SK-N-SH (cell line): ENCODE measurements around the gene NCLN. TPM values are rescaled to one million over a fixed set of nuclear protein-coding genes. Genes with fewer than 3 reads are reported as not detected.
"Not testable (repeated sequence)": the region's sequence is repeated elsewhere in the genome, so short reads cannot be mapped to it uniquely, and the experiment has no call there.

ENCODE experiments used
- CTCF ChIA-PET: fragments of 300-600, 350-600 bp; formaldehyde crosslinking; extraction: SDS; loops from one replicate; lab custom pipeline; 2021; lab: Yijun Ruan, JAX
- POLR2A ChIA-PET: fragments of 350-600 bp; sonication (Branson Sonifier 250); formaldehyde crosslinking; extraction: SDS; loops from one replicate; lab custom pipeline; 2020; ENCODE audit warnings: antibody characterized with exemption, inconsistent platforms; lab: Yijun Ruan, JAX
- DNase-seq: peaks from one replicate; pipeline ENCODE4 v3.0.0; 2012
- H2AFZ ChIP-seq: fragments of 200-600 bp; sonication (generic); 2 replicates; pipeline ENCODE4 v1.8.1; 2016; ENCODE audit warnings: antibody characterized with exemption, mild to moderate bottlenecking, low read depth
- H3F3A ChIP-seq: fragments of 200-600 bp; sonication (generic); replicated peaks from 2 replicates; pipeline ENCODE3; 2016; ENCODE audit warnings: antibody characterized with exemption, mild to moderate bottlenecking; ENCODE audit not compliant: insufficient read depth
- H3K27ac ChIP-seq, 2 experiments: fragments of 200-500 bp in 1 of 2; fragments of 200-600 bp in 1 of 2; sonication (Bioruptor generic) in 1 of 2; sonication (generic), shearing (Covaris generic) in 1 of 2; 2 replicates each; pipeline versions ENCODE4 v1.5.1 to v1.6.1; 2014 to 2016; ENCODE audit warnings: low read depth in 2 of 2, inconsistent platforms in 1 of 2, low read length in 1 of 2, mild to moderate bottlenecking in 1 of 2, mixed read lengths in 1 of 2
- H3K27me3 ChIP-seq: fragments of 200-600 bp; sonication (generic), shearing (Covaris generic); 2 replicates; pipeline ENCODE4 v1.6.1; 2016; ENCODE audit warnings: mixed run types; ENCODE audit not compliant: insufficient read depth
- H3K36me3 ChIP-seq, 2 experiments: fragments of 200-500 bp in 1 of 2; fragments of 200-600 bp in 1 of 2; sonication (Bioruptor generic) in 1 of 2; sonication (generic) in 1 of 2; replicated peaks in 1 of 2; 2 replicates each; pipeline versions ENCODE3 to v1.5.1; 2014 to 2016; ENCODE audit warnings: low read length in 1 of 2, mild to moderate bottlenecking in 1 of 2; ENCODE audit not compliant: insufficient read depth in 2 of 2, control insufficient read depth in 1 of 2
- H3K4me1 ChIP-seq, 2 experiments: fragments of 200-500 bp in 1 of 2; fragments of 200-600 bp in 1 of 2; sonication (Bioruptor generic) in 1 of 2; sonication (generic), shearing (Covaris generic) in 1 of 2; 2 replicates each; pipeline versions ENCODE4 v1.5.1 to v1.6.1; 2014 to 2016; ENCODE audit warnings: low read depth in 1 of 2, low read length in 1 of 2, mixed run types in 1 of 2; ENCODE audit not compliant: insufficient read depth in 2 of 2, control insufficient read depth in 1 of 2
- H3K4me2 ChIP-seq: fragments of 200-600 bp; sonication (generic), shearing (Covaris generic); 2 replicates; pipeline ENCODE4 v1.6.1; 2017; ENCODE audit warnings: mixed run types
- H3K4me3 ChIP-seq, 2 experiments: fragments of 200-500 bp in 1 of 2; fragments of 200-600 bp in 1 of 2; sonication (Bioruptor generic) in 1 of 2; sonication (generic), shearing (Covaris generic) in 1 of 2; 2 replicates each; pipeline versions ENCODE4 v1.5.1 to v1.8.1; 2014 to 2016; ENCODE audit warnings: low read depth in 2 of 2, inconsistent platforms in 1 of 2, low read length in 1 of 2, mild to moderate bottlenecking in 1 of 2, mixed read lengths in 1 of 2, moderate library complexity in 1 of 2
- H3K79me2 ChIP-seq: fragments of 200-600 bp; sonication (generic); 2 replicates; pipeline ENCODE4 v1.8.1; 2017; ENCODE audit warnings: mild to moderate bottlenecking; ENCODE audit not compliant: insufficient read depth
- H3K9ac ChIP-seq: fragments of 200-600 bp; sonication (generic); 2 replicates; pipeline ENCODE4 v1.6.1; 2017; ENCODE audit warnings: mixed run types
- H3K9me2 ChIP-seq: fragments of 200-600 bp; sonication (generic); 2 replicates; pipeline ENCODE4 v1.6.1; 2017; ENCODE audit warnings: mixed run types
- H3K9me3 ChIP-seq: fragments of 200-600 bp; sonication (generic); 2 replicates; pipeline ENCODE4 v1.6.1; 2017; ENCODE audit warnings: mixed run types, mild to moderate bottlenecking, moderate library complexity
- H4K20me1 ChIP-seq: fragments of 200-600 bp; sonication (generic); 2 replicates; pipeline ENCODE4 v1.6.1; 2017; ENCODE audit warnings: mild to moderate bottlenecking, mixed run types; ENCODE audit not compliant: insufficient read depth
- CTCF ChIP-seq: fragments of 200-600 bp; sonication (generic); IDR thresholded peaks from 2 replicates; pipeline ENCODE4 v1.6.1; 2017; ENCODE audit warnings: antibody characterized with exemption, mild to moderate bottlenecking, moderate library complexity
- EP300 ChIP-seq, 2 experiments: IDR thresholded peaks; 2 replicates each; pipeline versions ENCODE4 v1.4.0 to v1.6.1; 2012; ENCODE audit warnings: borderline replicate concordance in 1 of 2, low read depth in 1 of 2, low read length in 1 of 2
- FOSL2 ChIP-seq: IDR thresholded peaks from 2 replicates; pipeline ENCODE4 v1.4.0; 2012; ENCODE audit warnings: low read depth, mild to moderate bottlenecking, moderate library complexity, borderline replicate concordance
- FOXJ3 ChIP-seq: sonication (generic); formaldehyde crosslinking; IDR thresholded peaks from 2 replicates; pipeline ENCODE4 v1.5.1; 2020; ENCODE audit warnings: mild to moderate bottlenecking, missing genetic modification reagents
- GATA2 ChIP-seq: sonication (generic); formaldehyde crosslinking; IDR thresholded peaks from 2 replicates; pipeline ENCODE4 v1.5.0; 2020; ENCODE audit warnings: mild to moderate bottlenecking, missing genetic modification reagents
- JUND ChIP-seq: IDR thresholded peaks from 2 replicates; pipeline ENCODE4 v1.4.0; 2012
- NFIC ChIP-seq: IDR thresholded peaks from 2 replicates; pipeline ENCODE4 v1.4.0; 2012; ENCODE audit warnings: borderline replicate concordance
- NRF1 ChIP-seq: IDR thresholded peaks from 2 replicates; pipeline ENCODE4 v1.6.1; 2012; ENCODE audit warnings: low read depth, mild to moderate bottlenecking, low read length
- RFX5 ChIP-seq: IDR thresholded peaks from 2 replicates; pipeline ENCODE4 v1.6.1; 2012; ENCODE audit warnings: mild to moderate bottlenecking, improper control_type of control experiment, low read length
- SIN3A ChIP-seq: IDR thresholded peaks from 2 replicates; pipeline ENCODE4 v1.6.1; 2012; ENCODE audit warnings: low read depth, mild to moderate bottlenecking, low read length, moderate library complexity, borderline replicate concordance
- TAF1 ChIP-seq: IDR thresholded peaks from 2 replicates; pipeline ENCODE4 v1.6.1; 2012; ENCODE audit warnings: low read depth, mild to moderate bottlenecking, low read length, moderate library complexity, borderline replicate concordance
- WGBS: methylation state at CpG from one replicate; pipeline ENCODE4 v1.1.6; 2017; ENCODE audit warnings: low lambda C conversion rate; 5-methylcytosine and 5-hydroxymethylcytosine counted together
- polyA plus RNA-seq, 3 experiments: library from polyadenylated mRNA; depleted of rRNA; stranded (reverse); fragments of >200 nt; gene quantifications; 2 replicates each; pipeline ENCODE4 v1.2.3, GENCODE V29; 2012
- TF ChIP-seq, protein P1 (sequence below): IDR thresholded peaks from 2 replicates; pipeline ENCODE4 v1.4.0; 2012; ENCODE audit warnings: low read depth

Gene NCLN
- polyA plus RNA-seq, 1 of the 3 experiments (the other 2 are of a cell fraction): 69.0 TPM

DNA sequence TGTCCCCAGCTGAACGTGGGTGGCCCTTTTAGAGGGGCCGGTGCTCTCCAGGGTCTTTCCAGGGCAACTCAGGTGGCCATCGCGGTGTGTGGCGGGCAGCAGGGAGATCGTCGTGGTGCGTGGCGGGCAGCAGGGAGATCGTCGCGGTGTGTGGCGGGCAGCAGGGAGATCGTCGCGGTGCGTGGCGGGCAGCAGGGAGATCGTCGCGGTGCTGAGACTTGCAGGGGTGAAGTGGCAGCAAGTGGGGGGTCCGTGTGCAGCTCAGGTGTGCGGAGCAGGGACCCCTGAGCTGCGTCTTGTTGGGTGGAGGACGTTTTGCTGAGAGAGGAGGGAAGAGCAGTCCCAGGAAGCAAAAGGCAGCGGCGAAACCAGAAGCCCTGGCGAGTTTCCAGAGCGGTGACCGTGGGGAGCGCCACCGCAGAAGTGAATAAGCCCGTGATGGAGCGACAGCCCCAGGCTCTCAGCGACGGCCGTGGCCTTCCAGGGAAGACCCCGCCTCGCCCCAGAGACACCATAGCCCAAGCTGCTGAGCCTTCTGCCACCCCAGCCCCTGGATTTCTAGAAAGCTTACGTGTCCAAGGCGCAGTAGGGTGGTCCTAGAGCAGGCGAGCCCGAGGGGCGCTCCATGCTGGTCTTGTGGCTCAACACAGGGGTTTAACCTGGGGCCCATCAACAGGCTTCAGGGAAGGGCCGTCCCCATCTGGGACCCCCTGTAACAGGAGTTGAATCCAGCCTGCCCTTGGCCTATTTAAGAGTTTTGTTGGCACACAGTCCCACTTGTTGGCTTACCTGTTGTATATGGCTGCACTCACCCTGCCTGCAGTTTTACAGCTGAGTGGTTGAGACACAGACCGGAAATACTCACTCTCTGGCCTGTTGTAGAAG, 5.4 kb downstream of the NCLN start (continued):
- no peak for TF ChIP-seq NFIC

- H3K4me1 ChIP-seq: peaks cover 10 to 12% of the 10 kb centered on the region in 2 experiments; a peak in 2 of 4 replicates
- H3K9me2 ChIP-seq, H3K4me2 ChIP-seq, H3F3A ChIP-seq, POLR2A ChIA-PET, H3K27me3 ChIP-seq, CTCF ChIA-PET, H3K9ac ChIP-seq, DNase-seq, H3K27ac ChIP-seq, H3K9me3 ChIP-seq, H3K4me3 ChIP-seq, H2AFZ ChIP-seq: not testable (repeated sequence)
- H3K36me3 ChIP-seq: peaks cover 5 to 19% of the 10 kb centered on the region in 2 experiments
- WGBS: 92% methylated on average over 11 of the region's 12 CpGs
- H3K79me2 ChIP-seq: peaks cover 63% of the 10 kb centered on the region
- H4K20me1 ChIP-seq: peaks cover 17% of the 10 kb centered on the region; the same call in 1 of the 2 replicates
Observed at GRCh38 chr19:3191806-3192104, 6.0 kb downstream of the NCLN start.

DNA sequence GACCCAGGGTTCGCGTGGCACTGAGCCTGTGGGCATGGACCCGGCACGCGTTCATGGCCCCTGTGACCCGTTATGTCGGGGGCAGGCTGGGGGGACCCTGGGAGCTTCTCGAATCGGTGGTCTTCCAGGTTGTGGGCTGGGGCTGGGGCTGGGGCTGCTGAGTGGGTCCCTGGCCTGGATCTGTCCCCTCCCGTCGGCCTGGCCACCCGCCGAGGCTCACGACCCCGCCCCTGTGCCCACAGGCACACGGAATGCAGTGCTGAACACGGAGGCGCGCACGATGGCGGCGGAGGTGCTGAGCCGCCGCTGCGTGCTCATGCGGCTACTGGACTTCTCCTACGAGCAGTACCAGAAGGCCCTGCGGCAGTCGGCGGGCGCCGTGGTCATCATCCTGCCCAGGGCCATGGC, 6.5 kb downstream of the NCLN start:
- ChIA-PET CTCF (no interaction called here), POLR2A (no interaction called here)
- no peak overlapping the region for H3K9ac ChIP-seq
- H3K27me3 ChIP-seq: no peaks in the 10 kb centered on the region
- 88% methylated on average over 10 of the region's 32 CpGs for WGBS
- H3K9me3 ChIP-seq: no peaks in the 10 kb centered on the region
- H3K4me1 ChIP-seq: peaks cover 6 to 8% of the 10 kb centered on the region in 2 experiments; a peak in 2 of 4 replicates
- no peak overlapping the region for H3K4me3 ChIP-seq
- H4K20me1 ChIP-seq: peaks cover 17% of the 10 kb centered on the region; the same call in 1 of the 2 replicates
- H3K27ac ChIP-seq: no peak overlapping the region
- peaks cover 5 to 20% of the 10 kb centered on the region in 2 experiments for H3K36me3 ChIP-seq
- peaks cover 58% of the 10 kb centered on the region for H3K79me2 ChIP-seq
- DNase-seq: no peak
- no peak overlapping the region for H3K4me2 ChIP-seq
- H3F3A ChIP-seq: no peaks in the 10 kb centered on the region
- H2AFZ ChIP-seq: no peak overlapping the region
- no peak for TF ChIP-seq EP300 (IDR thresholded peaks at IDR 0.05; ENCODE audit: borderline replicate concordance in 1 of 2, low read depth in 1 of 2, low read length in 1 of 2)
- TF ChIP-seq FOSL2: no peak
- TF ChIP-seq NRF1: no peak
- TF ChIP-seq JUND: no peak
- no peak for TF ChIP-seq TAF1
- no peak for TF ChIP-seq FOXJ3
- no peak for TF ChIP-seq GATA2 (CRISPR knock-in tag)
- no peak for TF ChIP-seq CTCF
- TF ChIP-seq SIN3A: no peak
- no peak for TF ChIP-seq RFX5
- TF ChIP-seq, protein P1, sequence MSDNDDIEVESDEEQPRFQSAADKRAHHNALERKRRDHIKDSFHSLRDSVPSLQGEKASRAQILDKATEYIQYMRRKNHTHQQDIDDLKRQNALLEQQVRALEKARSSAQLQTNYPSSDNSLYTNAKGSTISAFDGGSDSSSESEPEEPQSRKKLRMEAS: no peak
- no peaks in the 10 kb centered on the region for H3K9me2 ChIP-seq
